AG20443 (cell line): ENCODE data around the gene SPATS2L.

Experiments used
- DNase-seq: peaks from one replicate; pipeline ENCODE4 v3.0.0; 2012; ENCODE audit warnings: low spot score, mixed read lengths

Gene SPATS2L

GRCh38 chr2:200470230-200470629 is 163.7 kb downstream of the SPATS2L start:
- no peak for DNase-seq

- DNase-seq: peak; percentile 28
Measured at GRCh38 chr2:200471324-200471848, 164.9 kb downstream of the SPATS2L start.

GRCh38 chr2:200471928-200472645 is 165.6 kb downstream of the SPATS2L start:
- no peak for DNase-seq

- no peak for DNase-seq
Measured at GRCh38 chr2:200472853-200473464, 166.5 kb downstream of the SPATS2L start.

GRCh38 chr2:200475795-200476194 is 169.3 kb downstream of the SPATS2L start:
- no peak for DNase-seq

GRCh38 chr2:200476836-200477235 is 170.3 kb downstream of the SPATS2L start:
- no peak for DNase-seq

- no peak for DNase-seq
Measured at GRCh38 chr2:200477667-200478131, 171.2 kb downstream of the SPATS2L start.

- peak; percentile 59 for DNase-seq
Measured at GRCh38 chr2:200479692-200480265, 173.3 kb downstream of the SPATS2L start.

- DNase-seq: no peak
Measured at GRCh38 chr2:200482194-200482593, 175.7 kb downstream of the SPATS2L start.

GRCh38 chr2:200483729-200484198 is 177.3 kb downstream of the SPATS2L start:
- peak; percentile 39 for DNase-seq

- DNase-seq: no peak
Measured at GRCh38 chr2:200484934-200485333, 178.4 kb downstream of the SPATS2L start.

- no peak for DNase-seq
Measured at GRCh38 chr2:200486529-200486928, 180.0 kb downstream of the SPATS2L start.

GRCh38 chr2:200488169-200488568 is 181.7 kb downstream of the SPATS2L start:
- DNase-seq: no peak

GRCh38 chr2:200490001-200490400 is 183.5 kb downstream of the SPATS2L start:
- DNase-seq: no peak

GRCh38 chr2:200492656-200493055 is 186.2 kb downstream of the SPATS2L start:
- no peak for DNase-seq

- DNase-seq: no peak
Measured at GRCh38 chr2:200494048-200494447, 187.6 kb downstream of the SPATS2L start.

GRCh38 chr2:200496696-200497095 is 190.2 kb downstream of the SPATS2L start:
- DNase-seq: no peak

- peak; percentile 33 for DNase-seq
Measured at GRCh38 chr2:200498402-200499162, 192.1 kb downstream of the SPATS2L start.

GRCh38 chr2:200502196-200502595 is 195.7 kb downstream of the SPATS2L start:
- DNase-seq: no peak

- DNase-seq: no peak
Measured at GRCh38 chr2:200506679-200507078, 200.2 kb downstream of the SPATS2L start.

- DNase-seq: no peak
Measured at GRCh38 chr2:200507179-200507578, 200.7 kb downstream of the SPATS2L start.

GRCh38 chr2:200509235-200509611 is 202.7 kb downstream of the SPATS2L start:
- DNase-seq: peak; percentile 50
